ENCODE data around the gene MPO. TPM values are rescaled to one million over a fixed set of nuclear protein-coding genes. Genes with fewer than 3 reads are reported as not detected.

Gene MPO
- total RNA-seq, 4 donors from 2014 or later = 0.19 to 0.34 TPM; not detected in 2

- no peak for TF ChIP-seq CTCF (IDR thresholded peaks at IDR 0.05; ENCODE audit: low read depth)
Measured at GRCh38 chr17:58268326-58268725, 12.4 kb downstream of the MPO start.

GRCh38 chr17:58267347-58268324 lies 13.1 kb downstream of the MPO start:
- TF ChIP-seq CTCF (IDR thresholded peaks at IDR 0.05; ENCODE audit: low read depth) = no peak

GRCh38 chr17:58265902-58266875 lies 14.5 kb downstream of the MPO start:
- no peak for TF ChIP-seq CTCF (IDR thresholded peaks at IDR 0.05; ENCODE audit: low read depth)

GRCh38 chr17:58265271-58265670 lies 15.5 kb downstream of the MPO start:
- no peak for TF ChIP-seq CTCF (IDR thresholded peaks at IDR 0.05; ENCODE audit: low read depth)

GRCh38 chr17:58264407-58265103 lies 16.2 kb downstream of the MPO start:
- TF ChIP-seq CTCF (IDR thresholded peaks at IDR 0.05; ENCODE audit: low read depth) = no peak

GRCh38 chr17:58263773-58264172 lies 17.0 kb downstream of the MPO start:
- no peak for TF ChIP-seq CTCF (IDR thresholded peaks at IDR 0.05; ENCODE audit: low read depth)

All from subcutaneous adipose tissue (tissue), 4 donors.